Measurements from ENCODE around the gene TMEM151B. TPM values are rescaled to one million over a fixed set of nuclear protein-coding genes. Genes with fewer than 3 reads are reported as not detected.
"Not testable (repeated sequence)": the region's sequence is repeated elsewhere in the genome, so short reads cannot be mapped to it uniquely, and the experiment has no call there.

TMEM151B gene
- polyA plus RNA-seq, 3 donors from 2014 or later: not detected

DNA sequence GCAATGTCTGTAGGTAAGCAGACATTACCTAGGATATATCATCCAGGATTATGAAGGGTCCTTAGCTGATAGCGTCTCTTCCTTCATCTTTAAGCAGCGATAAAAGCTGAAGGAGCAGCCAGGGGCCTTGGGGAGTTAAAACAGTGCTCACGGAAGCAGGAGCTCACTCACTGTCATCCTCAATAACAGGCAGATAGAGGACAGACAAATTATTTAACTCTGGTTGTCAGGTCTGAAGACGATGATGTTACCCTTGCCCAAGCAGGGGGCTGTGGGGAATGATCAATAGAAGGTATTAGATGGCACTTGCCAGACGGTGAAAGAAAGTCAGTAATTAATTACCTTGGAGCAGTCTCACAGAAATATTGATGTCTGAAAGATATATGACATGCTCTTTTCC is 59.6 kb downstream of the TMEM151B start:
- peaks cover 0 to 9% (median 5%) of the 10 kb centered on the region in 3 donors for H3K27me3 Mint-ChIP-seq (ENCODE audit: low read depth in 3 of 3)
- H3K4me3 Mint-ChIP-seq: no peak overlapping the region
- DNase-seq: no peak
- no peaks in the 10 kb centered on the region for H3K9me3 Mint-ChIP-seq
- H3K4me1 Mint-ChIP-seq: no peaks in the 10 kb centered on the region
- no peak overlapping the region for H3K27ac Mint-ChIP-seq
- H3K36me3 Mint-ChIP-seq: no peaks in the 10 kb centered on the region

DNA sequence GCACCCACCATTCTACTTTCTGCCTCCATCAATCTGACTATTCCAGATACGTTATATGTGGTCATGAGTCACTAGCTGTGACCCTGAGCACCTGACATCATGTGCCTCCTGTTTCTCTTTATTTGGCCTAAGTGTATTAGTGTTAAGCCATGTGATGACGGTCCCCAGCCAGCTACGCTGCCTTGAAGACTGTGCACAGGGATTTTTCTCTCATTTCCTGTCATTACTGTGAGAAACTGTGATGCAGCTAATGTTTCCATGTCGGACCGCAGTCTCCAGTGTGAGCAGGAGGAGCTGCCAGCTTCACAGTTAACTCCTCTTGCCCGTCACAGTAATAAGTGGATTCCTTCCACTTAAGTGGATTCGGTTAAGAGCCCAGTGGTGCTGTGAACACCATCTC is 62.3 kb downstream of the TMEM151B start:
- H3K27me3 Mint-ChIP-seq (ENCODE audit: low read depth in 3 of 3): peaks cover 1 to 12% (median 2%) of the 10 kb centered on the region in 3 donors
- no peaks in the 10 kb centered on the region for H3K4me1 Mint-ChIP-seq
- DNase-seq: no peak
- H3K27ac Mint-ChIP-seq: no peak overlapping the region
- H3K4me3 Mint-ChIP-seq: no peak overlapping the region
- H3K9me3 Mint-ChIP-seq: no peaks in the 10 kb centered on the region
- H3K36me3 Mint-ChIP-seq: no peaks in the 10 kb centered on the region

DNA sequence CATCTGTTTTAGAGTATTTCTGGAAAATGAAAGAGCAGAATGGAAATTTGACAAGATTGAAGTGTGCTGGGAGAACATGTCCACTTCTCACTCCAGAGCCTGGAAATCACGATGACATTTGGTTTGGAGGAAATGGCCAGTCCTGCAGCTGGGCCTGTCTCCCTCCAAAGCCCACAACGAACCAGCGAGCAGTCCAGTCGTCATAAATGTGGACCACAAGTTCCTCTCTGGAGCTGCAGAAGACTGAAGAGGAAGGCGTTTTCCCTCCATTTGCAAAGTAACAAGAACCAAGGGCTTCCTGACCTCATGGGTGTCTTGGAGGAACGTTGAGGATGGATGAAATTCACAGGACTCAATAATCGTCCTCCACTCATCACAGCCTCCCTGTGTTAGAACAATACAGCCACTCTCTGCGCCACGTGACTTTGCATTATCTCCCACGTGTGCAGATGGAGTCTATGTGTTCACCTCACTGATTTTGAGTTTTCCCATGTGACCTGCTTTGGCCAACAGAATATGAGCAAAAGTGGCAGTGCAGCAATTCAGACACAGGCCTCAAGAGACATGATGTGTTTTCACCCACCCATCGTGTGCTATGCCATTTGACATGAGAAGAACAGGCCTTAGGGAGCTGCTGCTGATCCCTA is 63.1 kb downstream of the TMEM151B start:
- Mint-ChIP-seq H3K27ac (no peak overlapping the region), H3K4me3 (no peak overlapping the region), H3K27me3 (ENCODE audit: low read depth in 3 of 3) (peaks cover 1 to 12% (median 2%) of the 10 kb centered on the region in 3 donors), H3K9me3 (no peaks in the 10 kb centered on the region), H3K36me3 (no peaks in the 10 kb centered on the region), H3K4me1 (no peaks in the 10 kb centered on the region)
- no peak for DNase-seq

DNA sequence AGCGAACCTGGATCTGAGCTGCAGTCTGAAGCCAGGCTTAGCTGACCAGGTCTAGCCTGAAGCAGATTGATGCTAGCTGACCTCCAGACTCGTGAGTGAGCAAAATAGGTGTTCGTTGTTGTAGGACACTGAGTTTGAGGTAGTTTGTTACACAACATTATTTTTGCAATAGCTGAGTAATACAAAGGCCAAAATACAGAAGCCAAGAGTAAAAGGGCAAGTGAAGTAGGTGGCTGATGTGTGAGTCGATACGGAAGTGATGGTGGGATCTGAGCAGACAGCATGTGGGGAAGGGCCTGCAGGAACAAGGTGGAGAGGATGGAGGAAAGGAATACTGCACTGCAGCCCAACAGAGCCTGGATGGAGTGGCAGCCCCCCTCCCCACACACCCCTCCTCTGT is 63.7 kb downstream of the TMEM151B start:
- DNase-seq: no peak
- H3K9me3 Mint-ChIP-seq: no peaks in the 10 kb centered on the region
- H3K27ac Mint-ChIP-seq: no peak overlapping the region
- H3K27me3 Mint-ChIP-seq (ENCODE audit: low read depth in 3 of 3): peaks cover 1 to 12% (median 3%) of the 10 kb centered on the region in 3 donors
- H3K36me3 Mint-ChIP-seq: no peaks in the 10 kb centered on the region
- no peak overlapping the region for H3K4me3 Mint-ChIP-seq
- H3K4me1 Mint-ChIP-seq: no peaks in the 10 kb centered on the region

DNA sequence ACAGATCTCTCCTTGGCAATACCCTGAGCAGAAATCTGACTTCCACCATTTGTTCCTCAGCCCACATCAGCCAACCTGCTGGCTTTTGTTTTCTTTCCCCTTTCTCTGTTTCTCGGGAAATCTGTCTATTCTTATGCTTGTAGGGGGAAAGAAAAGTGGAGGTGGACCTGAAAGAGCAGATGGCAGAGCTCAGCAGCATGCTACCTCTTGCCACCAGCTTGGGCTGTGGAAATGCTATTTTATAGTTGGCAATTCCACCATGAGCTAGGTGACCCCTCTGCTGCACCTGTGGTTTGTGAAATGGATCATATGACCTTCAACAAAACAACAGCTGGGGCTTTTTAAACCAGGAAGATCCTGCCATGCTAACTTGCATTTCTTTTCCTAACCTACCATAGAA is 65.4 kb downstream of the TMEM151B start:
- Mint-ChIP-seq H3K27me3 (ENCODE audit: low read depth in 3 of 3) (peaks cover 1 to 7% (median 4%) of the 10 kb centered on the region in 3 donors), H3K27ac (no peak overlapping the region), H3K9me3 (no peaks in the 10 kb centered on the region), H3K4me1 (no peaks in the 10 kb centered on the region), H3K4me3 (no peak overlapping the region), H3K36me3 (no peaks in the 10 kb centered on the region)
- DNase-seq: no peak

DNA sequence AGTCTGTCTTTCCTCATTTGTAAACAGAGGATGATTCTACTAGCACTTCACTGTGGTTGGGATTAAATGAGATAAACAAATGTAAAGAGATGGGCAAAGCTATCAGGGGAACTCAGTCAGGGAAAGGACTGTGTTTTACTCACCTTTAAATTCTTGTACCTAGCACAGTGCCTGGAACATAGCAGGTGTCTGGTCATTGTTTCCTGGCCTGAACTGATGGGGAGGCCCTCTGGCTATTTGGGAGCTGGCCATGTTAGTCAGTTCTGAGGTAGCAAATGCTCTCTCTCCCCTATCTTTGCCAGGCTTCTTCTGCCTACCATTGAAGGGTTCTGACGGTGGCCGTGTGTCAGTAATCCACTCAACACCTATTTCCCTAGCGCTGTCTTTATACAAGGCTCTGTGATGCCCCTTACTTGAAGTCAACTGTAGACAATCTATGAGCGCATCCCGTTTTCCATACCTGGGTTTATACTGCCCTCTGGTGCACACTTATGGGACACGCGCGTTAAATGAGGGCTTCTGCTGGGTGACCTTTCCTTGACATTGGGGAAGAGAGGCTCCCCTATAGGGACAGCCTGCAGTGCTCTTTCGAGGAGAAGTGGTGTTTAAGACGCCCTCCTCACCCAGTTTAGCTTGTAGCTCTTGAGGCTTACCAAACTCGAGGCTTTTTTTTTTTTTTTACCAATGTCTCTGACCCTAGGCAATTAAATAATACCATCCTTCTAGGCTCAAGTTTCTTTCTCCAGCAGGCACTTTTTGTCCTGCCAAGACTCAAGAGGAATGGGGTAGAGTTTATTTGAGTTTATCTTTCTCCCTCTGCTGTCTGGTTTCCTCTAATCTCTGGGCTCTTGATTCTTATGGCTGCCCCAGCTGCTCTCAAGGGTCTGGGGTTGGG is 68.2 kb downstream of the TMEM151B start:
- Mint-ChIP-seq H3K9me3 (no peaks in the 10 kb centered on the region), H3K27me3 (ENCODE audit: low read depth in 3 of 3) (peaks cover 1 to 9% (median 1%) of the 10 kb centered on the region in 3 donors), H3K4me1 (no peaks in the 10 kb centered on the region), H3K4me3 (no peak overlapping the region), H3K36me3 (no peaks in the 10 kb centered on the region), H3K27ac (no peak overlapping the region)
- DNase-seq: peak; percentile 36 to 50 (median 41)

DNA sequence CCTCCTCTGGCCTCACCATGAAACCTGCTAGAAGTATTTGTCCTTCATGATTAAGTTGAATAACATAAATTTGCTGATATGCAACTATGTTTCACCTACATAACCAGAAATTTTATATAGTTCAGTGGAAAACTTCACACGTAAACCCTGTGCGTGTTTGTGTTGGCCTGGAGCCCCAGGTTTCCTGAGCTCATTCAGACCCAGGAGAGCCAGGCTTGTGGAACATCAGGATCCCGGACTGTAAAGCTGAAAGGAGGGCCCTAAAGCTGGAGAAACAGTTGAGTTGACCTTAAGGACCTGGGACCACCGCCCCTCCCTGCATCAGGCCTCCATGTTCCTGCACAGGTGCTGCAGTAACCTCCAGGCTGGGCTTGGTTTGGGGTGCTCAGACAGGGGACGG is 69.1 kb downstream of the TMEM151B start:
- Mint-ChIP-seq H3K9me3 (no peaks in the 10 kb centered on the region), H3K27ac (no peak overlapping the region), H3K4me1 (no peaks in the 10 kb centered on the region), H3K36me3 (no peaks in the 10 kb centered on the region), H3K4me3 (no peak overlapping the region), H3K27me3 (ENCODE audit: low read depth in 3 of 3) (peaks cover 1 to 11% (median 3%) of the 10 kb centered on the region in 3 donors)
- no peak for DNase-seq

DNA sequence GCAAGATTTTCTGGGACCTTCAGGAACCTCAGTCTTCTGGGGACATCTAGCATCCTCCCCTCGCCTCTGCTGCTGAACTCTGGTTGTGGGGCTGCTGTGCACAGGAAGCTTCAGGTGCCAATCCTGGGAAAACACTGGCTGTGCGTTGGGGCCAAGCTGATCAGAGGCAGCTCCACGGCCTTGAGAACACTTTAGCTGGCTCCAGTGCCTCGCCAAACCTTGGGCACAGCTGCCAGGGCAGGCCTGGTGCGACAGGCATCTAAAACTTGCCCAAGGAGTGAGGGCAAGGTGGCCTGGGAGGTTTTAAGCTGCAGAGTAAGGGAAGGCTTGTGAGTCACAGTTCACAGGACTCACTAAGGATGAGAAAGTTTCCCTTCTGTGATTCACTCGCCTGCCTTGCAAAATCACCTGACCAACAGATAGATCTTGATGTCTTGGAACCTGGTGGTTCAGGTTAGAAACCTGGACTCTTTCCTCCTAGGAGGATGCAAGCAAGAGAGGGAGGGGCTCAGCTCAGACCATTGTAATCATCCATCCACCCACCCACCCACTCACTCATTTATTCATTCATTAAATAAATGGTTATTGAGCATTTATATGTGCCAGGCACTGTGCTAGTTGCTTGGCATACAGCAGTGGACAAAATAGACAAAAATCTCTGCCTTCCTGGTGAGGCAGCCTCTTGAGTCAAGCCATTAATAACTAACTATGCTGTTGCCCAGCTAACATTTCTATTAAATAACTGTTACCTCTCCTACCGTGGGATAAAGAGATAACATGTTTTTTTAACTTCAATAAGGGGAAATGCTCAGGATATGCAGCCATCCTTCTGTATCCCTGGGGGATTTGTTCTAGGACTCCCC is 69.7 kb downstream of the TMEM151B start:
- DNase-seq: no peak
- peaks cover 3 to 11% (median 4%) of the 10 kb centered on the region in 3 donors for H3K27me3 Mint-ChIP-seq (ENCODE audit: low read depth in 3 of 3)
- H3K4me3 Mint-ChIP-seq: no peak overlapping the region
- H3K9me3 Mint-ChIP-seq: no peaks in the 10 kb centered on the region
- H3K4me1 Mint-ChIP-seq: no peaks in the 10 kb centered on the region
- H3K27ac Mint-ChIP-seq: no peak overlapping the region
- no peaks in the 10 kb centered on the region for H3K36me3 Mint-ChIP-seq

DNA sequence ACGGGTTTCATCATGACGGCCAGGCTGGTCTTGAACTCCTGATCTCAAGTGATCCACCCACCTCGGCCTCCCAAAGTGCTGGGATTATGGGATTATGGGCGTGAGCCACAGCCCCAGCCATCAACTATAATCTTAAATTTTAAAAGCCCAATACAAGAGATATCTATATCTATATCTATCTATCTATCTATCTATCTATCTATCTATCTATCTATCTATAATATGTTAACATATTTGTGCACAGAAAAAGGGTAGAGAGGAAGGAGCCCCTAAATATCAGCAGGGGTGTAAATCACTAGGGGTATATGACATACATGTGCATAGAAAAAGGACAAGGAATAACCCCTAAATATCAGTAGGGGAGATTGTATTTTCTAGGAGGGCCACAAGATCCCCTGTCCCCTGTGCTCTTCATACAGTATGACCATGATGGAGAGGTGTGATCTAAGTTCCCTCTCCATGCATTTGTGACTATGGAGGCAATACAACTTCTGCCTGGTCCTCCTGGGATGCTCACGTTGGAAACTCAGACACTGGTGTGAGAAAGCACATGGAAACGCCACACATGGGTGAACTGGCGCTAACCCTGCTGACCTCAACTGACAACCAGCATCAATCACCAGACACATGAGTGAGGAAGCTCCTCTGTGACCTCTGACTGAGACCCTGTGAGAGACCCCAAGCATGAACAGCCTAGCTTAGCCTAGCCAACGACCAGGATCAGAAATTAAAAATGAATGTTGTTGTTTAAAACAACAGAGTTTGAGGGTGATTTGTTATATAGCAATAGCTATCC is 71.0 kb downstream of the TMEM151B start:
- Mint-ChIP-seq H3K27me3 (ENCODE audit: low read depth in 3 of 3) (peaks cover 1 to 11% (median 4%) of the 10 kb centered on the region in 3 donors), H3K36me3 (no peaks in the 10 kb centered on the region), H3K4me3 (no peak overlapping the region)

DNA sequence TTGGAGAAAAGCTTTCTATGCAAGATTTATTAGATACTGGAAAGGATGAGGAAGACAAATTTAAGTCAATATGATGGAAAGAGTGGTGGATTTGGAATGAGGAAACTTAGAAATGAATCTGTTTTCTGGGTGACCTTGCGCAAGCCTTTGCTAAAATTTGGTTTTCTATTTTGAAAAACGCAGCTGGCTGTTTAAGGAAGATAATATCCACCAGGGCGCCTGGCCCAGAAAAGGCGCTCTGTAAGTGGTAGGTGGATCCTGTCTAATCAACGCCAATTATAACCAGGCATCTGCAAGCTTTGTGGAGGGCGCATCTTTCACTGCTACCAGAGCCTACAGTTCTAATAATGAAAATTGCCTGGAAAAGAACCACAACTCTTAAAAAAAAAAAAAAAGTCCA is 71.8 kb downstream of the TMEM151B start:
- no peaks in the 10 kb centered on the region for H3K4me1 Mint-ChIP-seq
- no peak overlapping the region for H3K27ac Mint-ChIP-seq
- peaks cover 1 to 12% (median 4%) of the 10 kb centered on the region in 3 donors for H3K27me3 Mint-ChIP-seq (ENCODE audit: low read depth in 3 of 3)
- no peaks in the 10 kb centered on the region for H3K36me3 Mint-ChIP-seq
- no peak overlapping the region for H3K4me3 Mint-ChIP-seq
- DNase-seq: no peak
- H3K9me3 Mint-ChIP-seq: no peaks in the 10 kb centered on the region

More for the DNA sequence above, 71.0 kb downstream of the TMEM151B start:
- Mint-ChIP-seq H3K27ac (no peak overlapping the region), H3K4me1 (no peaks in the 10 kb centered on the region), H3K9me3 (no peaks in the 10 kb centered on the region)
- DNase-seq: no peak

DNA sequence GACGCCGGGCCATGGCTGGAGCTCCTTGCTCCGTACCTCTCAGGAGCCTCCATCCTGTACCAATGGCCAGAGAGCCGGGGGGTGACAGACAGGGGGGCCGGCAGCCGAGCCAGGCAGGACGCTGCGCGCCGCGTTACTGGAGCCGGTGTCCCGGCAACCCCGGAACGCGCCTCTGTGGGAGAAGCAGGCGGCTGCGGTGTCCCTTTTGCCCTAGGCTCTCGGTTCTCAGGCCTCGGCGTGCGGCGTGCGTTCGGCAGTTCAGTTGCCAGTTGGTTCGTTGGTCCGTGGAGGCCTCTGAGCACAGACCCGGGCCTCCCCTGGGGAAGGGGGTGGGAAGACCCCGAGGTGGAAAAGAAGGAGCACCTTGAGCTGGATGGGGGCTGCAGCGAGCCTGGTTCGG is 72.2 kb downstream of the TMEM151B start, which contains the start of gene SPATS1:
TSS of gene SPATS1 (plus strand) at position 162 of the 400 bp plus-strand sequence. CDS start 446 bp downstream, outside the sequence.
- Mint-ChIP-seq H3K4me3 (no peak within 1 kb of the TSS), H3K36me3 (no peaks in the 10 kb centered on the region), H3K27ac (no peak within 1 kb of the TSS), H3K27me3 (ENCODE audit: low read depth in 3 of 3) (peaks cover 1 to 8% (median 4%) of the 10 kb centered on the region in 3 donors), H3K9me3 (no peaks in the 10 kb centered on the region), H3K4me1 (no peaks in the 10 kb centered on the region)
- no peak for DNase-seq

DNA sequence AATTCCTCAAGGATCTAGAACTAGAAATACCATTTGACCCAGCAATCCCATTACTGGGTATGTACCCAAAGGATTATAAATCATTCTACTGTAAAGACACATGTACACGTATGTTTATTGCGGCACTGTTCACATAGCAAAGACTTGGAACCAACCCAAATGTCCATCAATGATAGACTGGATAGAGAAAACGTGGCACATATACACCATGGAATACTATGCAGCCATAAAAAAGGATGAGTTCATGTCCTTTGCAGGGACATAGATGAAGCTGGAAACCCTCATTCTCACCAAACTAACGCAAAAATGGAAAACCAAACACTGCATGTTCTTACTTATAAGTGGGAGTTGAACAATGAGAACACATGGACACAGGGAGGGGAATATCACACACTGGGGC is 76.6 kb downstream of the TMEM151B start:
- H3K27ac Mint-ChIP-seq; H3K9me3 Mint-ChIP-seq; DNase-seq; H3K36me3 Mint-ChIP-seq; H3K4me3 Mint-ChIP-seq; H3K27me3 Mint-ChIP-seq (ENCODE audit: low read depth in 3 of 3); H3K4me1 Mint-ChIP-seq: not testable (repeated sequence)
